Loucy (cell line): ENCODE results near the gene IFNL1.

ENCODE experiments used
- EZH2phosphoT487 ChIP-seq: fragments of 200-600 bp; IDR thresholded peaks from 2 replicates; pipeline ENCODE4 v1.6.1; 2018; ENCODE audit warnings: antibody characterized with exemption, mild to moderate bottlenecking, moderate library complexity, borderline replicate concordance
- TF ChIP-seq, protein P1 (sequence below): fragments of 200-600 bp; sonication (generic); conservative IDR thresholded peaks from 2 replicates; pipeline ENCODE4 v1.5.1; 2014; ENCODE audit warnings: mild to moderate bottlenecking, antibody characterized with exemption, low read length

DNA sequence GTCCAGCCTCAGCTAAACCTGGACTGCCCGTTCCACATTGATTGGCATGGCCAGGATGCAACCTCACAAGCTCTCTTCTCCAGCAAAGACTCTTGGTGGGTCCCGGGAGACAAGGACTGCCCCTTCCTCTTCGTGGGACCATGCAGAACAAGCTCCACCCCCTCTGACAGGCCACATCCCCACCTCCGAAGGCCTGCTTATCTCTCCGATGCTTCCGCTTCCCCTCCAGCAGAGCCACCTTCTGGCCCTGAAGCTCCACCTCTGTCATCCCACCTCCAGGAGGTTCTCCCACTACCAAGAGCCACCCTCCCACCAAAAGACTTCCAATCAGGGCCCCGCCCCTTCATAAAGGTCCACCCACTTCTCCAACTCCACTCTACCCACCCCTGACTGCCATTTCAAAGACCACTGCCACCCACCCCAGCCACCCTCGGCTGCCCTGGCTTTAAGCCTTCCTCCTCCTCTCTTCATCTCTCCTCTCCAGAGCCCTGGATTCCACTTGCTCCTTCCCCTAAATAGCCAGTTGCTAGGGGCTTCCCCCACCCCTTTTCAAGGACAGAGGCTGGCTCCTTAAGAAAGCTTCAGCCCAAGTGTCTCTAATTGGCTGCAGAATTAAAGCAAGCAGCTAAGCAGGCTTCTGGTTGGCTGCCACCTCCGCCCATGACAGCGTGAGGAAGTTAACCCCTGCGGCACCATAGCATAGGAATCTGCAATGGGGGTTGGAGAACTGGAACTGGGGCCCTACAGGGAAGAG lies 14.5 kb downstream of the IFNL1 start:
- TF ChIP-seq, protein P1, sequence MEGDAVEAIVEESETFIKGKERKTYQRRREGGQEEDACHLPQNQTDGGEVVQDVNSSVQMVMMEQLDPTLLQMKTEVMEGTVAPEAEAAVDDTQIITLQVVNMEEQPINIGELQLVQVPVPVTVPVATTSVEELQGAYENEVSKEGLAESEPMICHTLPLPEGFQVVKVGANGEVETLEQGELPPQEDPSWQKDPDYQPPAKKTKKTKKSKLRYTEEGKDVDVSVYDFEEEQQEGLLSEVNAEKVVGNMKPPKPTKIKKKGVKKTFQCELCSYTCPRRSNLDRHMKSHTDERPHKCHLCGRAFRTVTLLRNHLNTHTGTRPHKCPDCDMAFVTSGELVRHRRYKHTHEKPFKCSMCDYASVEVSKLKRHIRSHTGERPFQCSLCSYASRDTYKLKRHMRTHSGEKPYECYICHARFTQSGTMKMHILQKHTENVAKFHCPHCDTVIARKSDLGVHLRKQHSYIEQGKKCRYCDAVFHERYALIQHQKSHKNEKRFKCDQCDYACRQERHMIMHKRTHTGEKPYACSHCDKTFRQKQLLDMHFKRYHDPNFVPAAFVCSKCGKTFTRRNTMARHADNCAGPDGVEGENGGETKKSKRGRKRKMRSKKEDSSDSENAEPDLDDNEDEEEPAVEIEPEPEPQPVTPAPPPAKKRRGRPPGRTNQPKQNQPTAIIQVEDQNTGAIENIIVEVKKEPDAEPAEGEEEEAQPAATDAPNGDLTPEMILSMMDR: no peak
- TF ChIP-seq EZH2phosphoT487: no peak
